GM12891 (cell line): ENCODE data around the gene SIPA1L3.

Experiments used
- DNase-seq: peaks from one replicate; pipeline ENCODE4 v3.0.0; 2011; ENCODE audit warnings: low spot score; ENCODE audit not compliant: insufficient read length
- FAIRE-seq: peaks from 2 replicates; lab custom pipeline; 2011; peaks lifted over from hg19 to GRCh38; lab: Jason Lieb, UNC
- PAX5 ChIP-seq: IDR thresholded peaks from 2 replicates; pipeline ENCODE4 v1.6.1; 2011; ENCODE audit warnings: low read length, moderate library complexity, mild to moderate bottlenecking; ENCODE audit not compliant: insufficient read depth, severe bottlenecking
- POLR2A ChIP-seq: IDR thresholded peaks from 2 replicates; pipeline ENCODE4 v1.6.1; 2011; ENCODE audit warnings: low read depth, low read length, control low read depth
- POLR2AphosphoS5 ChIP-seq: IDR thresholded peaks from 2 replicates; pipeline ENCODE4 v1.6.1; 2011; ENCODE audit warnings: low read depth, low read length, control low read depth
- POU2F2 ChIP-seq: IDR thresholded peaks from 2 replicates; pipeline ENCODE4 v1.6.1; 2011; ENCODE audit warnings: low read depth, mild to moderate bottlenecking, control low read depth, low read length, moderate library complexity
- SPI1 ChIP-seq: IDR thresholded peaks from 2 replicates; pipeline ENCODE4 v1.6.1; 2011; ENCODE audit warnings: low read depth, low read length, control low read depth
- TAF1 ChIP-seq: IDR thresholded peaks from 2 replicates; pipeline ENCODE4 v1.6.1; 2011; ENCODE audit warnings: low read depth, low read length, control low read depth

SIPA1L3 gene

DNA sequence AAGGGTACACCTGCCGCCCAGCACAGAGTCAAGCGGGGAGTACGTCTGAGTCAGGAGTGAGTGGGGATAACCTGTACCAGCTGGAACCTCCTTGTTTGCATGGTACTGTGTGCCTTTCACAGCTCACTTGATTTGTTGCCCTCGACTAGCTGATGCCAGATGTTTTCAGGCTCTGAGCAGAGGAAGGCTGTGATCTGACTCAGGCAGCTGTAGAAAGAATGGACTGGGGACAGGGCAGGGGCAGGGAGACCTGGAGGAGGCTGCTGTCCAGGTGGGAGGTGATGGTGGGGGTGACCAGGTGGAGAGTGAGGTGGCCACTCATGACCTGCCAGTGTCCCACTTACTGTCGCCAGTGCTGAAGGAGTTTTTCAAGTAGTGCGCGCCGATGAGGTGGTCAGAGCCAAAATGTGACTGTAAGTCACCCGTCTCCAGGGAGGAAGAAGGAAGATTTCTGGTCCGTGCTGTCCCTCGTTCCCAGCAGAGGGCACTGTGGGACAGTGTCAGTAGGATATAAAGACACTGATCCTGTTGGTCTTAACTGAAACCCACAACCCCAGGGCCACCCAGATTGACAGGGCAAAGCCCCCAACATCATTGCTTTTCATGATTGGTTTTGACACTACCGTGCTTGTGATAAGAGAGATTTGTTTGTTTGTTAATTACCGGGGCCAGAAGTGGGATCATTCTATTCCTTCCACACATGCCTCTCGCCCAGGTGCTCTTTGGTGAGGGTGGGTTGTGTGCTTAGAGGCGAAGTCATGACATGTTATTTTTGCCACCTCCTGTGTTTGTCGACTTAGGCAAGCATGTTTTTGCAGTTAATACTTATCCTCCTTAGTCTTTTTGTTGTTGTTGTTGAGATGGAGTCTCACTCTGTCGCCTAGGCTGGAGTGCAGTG is 188.7 kb downstream of the SIPA1L3 start:
- FAIRE-seq (peak; percentile 65), DNase-seq (peak; percentile 42)
- TF ChIP-seq PAX5 (no peak), SPI1 (peak; percentile 24; the same call in 1 of the 2 replicates)

DNA sequence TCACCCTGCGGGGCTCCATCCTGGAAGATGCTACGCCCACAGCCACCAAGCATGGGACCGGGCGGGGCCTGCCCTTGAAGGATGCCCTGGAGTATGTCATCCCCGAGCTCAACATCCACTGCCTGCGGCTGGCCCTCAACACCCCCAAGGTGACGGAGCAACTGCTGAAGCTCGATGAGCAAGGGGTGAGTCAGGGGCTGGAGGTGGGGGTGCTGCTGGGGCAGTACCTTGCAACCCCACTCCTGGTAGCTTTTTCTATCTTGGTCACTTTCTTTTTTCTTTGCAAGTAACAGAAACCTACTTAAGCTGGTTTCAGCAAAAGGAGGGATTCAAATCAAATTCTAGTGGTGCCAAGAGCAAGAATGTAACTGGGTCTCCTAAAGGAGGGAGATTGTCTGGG is 193.0 kb downstream of the SIPA1L3 start:
- FAIRE-seq (no peak), DNase-seq (no peak)
- TF ChIP-seq TAF1, result no peak
- TF ChIP-seq POU2F2, result no peak
- TF ChIP-seq SPI1, result no peak
- no peak for TF ChIP-seq POLR2A
- TF ChIP-seq POLR2AphosphoS5, result no peak
- TF ChIP-seq PAX5, result no peak

DNA sequence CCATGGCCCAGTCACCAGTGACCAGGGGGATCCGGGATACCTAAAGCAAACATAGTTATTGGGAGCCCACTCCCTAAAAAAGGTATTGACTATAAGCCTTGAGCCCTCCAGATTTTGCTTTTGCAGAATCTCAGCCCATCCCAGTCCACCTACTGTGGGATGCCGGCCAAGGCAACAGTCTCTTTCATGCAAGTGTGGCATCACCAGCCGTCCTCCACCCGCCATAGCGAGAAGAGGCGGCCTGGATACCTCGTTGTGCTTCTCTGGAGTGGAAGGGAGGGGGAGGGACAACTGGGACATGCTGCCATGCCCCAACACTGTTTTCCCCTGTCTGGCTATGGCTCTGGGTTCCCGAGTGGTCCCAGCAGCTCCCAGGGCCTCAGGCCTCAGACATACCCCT is 193.6 kb downstream of the SIPA1L3 start:
- DNase-seq, result no peak
- TF ChIP-seq PAX5, result no peak
- no peak for TF ChIP-seq SPI1
- TF ChIP-seq POLR2A, result no peak
- no peak for TF ChIP-seq POLR2AphosphoS5
- no peak for TF ChIP-seq TAF1
- no peak for TF ChIP-seq POU2F2
- FAIRE-seq, result no peak

DNA sequence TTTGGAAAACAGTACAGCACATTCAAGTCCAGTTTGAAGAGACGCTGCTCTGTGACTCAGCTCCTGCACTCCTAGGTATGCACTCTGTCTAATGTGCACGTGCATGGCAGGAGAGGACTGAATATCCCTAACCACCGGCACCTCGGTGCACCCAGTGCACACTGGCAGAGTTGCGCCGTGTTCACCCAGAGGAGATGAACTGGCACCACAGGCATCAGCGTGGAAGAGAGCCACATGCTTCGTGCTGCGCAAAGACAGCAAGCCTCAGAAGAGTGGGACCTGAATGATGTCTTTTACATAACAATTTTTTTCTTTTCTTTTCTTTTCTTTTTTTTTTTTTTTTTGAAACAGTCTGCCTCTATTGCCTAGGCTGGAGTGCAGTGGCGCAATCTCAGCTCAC is 194.7 kb downstream of the SIPA1L3 start:
- FAIRE-seq, result no peak
- no peak for DNase-seq
- TF ChIP-seq POLR2AphosphoS5 (no peak), SPI1 (no peak), POLR2A (no peak), TAF1 (no peak), PAX5 (no peak), POU2F2 (no peak)

DNA sequence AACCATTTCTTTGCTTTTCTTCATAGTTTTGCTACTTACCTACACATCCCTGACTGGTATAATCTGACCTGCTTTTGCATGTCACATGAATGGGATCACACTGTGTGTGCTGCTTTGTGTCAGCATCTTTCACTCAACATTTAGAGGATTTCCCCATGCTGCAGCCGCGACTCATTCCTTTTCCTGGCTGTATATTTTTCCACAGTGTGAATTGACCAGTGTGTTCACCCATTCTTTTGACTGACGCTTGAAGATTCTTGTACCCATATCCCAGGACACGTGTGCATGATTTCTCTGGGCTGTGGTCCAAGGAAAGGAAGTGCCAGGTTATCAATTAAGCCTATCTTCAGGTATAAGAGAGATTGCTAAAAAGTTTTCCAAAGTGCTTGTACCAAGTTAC is 198.6 kb downstream of the SIPA1L3 start:
- peak; percentile 23 for FAIRE-seq

DNA sequence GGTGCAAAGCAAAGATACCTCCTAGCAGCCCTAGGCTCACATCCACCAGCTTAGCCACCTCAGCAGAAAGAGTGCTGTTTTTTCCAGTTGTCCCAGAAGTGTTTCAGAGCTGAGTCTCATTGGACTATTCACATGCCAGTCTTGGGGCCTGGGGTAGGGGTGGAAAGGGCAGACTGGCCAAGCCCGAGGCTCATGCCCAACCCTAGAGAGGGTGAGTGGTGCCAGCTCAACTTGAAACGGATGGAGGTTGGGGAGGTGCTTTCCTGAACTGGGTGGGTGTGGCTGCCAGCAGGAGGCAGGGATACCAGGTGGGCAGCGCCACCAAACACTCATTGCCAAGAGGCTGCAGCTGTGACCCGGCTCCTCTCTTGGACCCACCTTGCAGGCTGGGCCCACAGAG is 200.1 kb downstream of the SIPA1L3 start:
- TF ChIP-seq PAX5 (no peak), POU2F2 (no peak), POLR2AphosphoS5 (no peak), SPI1 (no peak)
- FAIRE-seq, result no peak

More for the DNA sequence above, 198.6 kb downstream of the SIPA1L3 start:
- no peak for DNase-seq
- TF ChIP-seq POLR2AphosphoS5, result no peak
- no peak for TF ChIP-seq SPI1
- no peak for TF ChIP-seq POLR2A
- TF ChIP-seq POU2F2, result no peak
- no peak for TF ChIP-seq TAF1
- TF ChIP-seq PAX5, result no peak

DNA sequence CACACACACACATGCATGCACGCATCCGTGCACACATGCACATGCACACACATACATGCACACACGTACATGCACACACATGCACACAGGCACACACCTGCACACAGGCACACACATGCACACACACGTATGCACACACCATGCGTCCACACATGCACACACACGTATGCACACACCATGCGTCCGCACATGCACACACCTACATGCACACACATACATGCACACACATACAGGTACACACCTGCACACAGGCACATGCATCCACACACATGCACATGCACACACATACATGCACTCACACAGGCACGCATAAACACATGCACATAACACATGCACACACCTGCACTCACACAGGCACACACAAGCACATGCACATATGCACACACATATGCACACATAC is 204.9 kb downstream of the SIPA1L3 start:
- FAIRE-seq, result peak; percentile 72
- no peak for TF ChIP-seq PAX5
- TF ChIP-seq POU2F2, result no peak
- TF ChIP-seq TAF1, result no peak
- no peak for TF ChIP-seq POLR2A
- no peak for TF ChIP-seq SPI1
- TF ChIP-seq POLR2AphosphoS5, result no peak
- DNase-seq, result no peak

More for the DNA sequence above, 200.1 kb downstream of the SIPA1L3 start:
- no peak for DNase-seq

DNA sequence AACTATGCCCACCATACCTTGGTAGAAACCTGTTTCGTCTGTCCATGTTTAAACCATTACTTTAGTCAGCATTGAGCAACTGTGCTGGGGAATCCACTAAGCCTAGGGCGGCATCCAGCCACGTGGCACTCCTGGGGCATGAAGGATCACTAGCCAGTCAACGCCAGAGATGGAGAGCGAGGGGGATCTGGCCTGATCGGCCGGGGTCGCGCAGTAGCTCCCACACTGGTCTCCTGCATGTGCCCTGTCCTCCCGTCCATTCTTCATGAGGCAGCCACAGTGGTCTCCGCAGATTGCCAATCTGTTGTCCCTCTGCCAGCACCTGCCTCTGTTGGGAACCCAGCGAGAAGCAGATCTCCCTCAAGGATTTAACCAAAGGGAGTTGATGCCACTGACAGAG is 207.6 kb downstream of the SIPA1L3 start:
- DNase-seq (no peak), FAIRE-seq (no peak)
- TF ChIP-seq PAX5 (no peak), POLR2A (no peak), SPI1 (no peak), TAF1 (no peak)

DNA sequence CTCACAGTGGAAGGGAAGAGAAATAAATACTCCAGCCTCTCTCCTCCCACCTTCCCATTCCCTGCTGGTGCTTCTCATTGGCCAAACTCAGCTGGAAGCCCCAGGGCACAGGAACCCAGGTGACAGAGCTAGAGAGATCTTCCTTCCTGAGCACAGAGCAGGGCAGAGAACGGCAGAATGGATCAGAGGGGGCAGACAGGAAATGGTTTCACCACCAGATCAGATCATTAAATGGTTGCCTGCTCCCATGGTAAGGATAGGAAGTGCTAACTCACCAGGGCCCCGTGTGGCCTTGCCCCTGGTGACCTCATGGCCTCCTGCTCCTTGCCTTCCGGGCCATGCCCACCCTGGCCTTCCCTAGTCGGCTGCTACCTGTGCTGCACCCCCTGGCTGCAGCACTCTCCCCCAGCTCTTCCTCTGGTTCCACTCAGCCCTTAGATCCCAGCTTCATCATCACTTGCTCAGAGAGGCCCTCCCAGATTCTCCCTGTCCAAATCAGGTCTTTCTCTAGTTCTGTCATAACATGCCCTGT is 208.3 kb downstream of the SIPA1L3 start:
- no peak for TF ChIP-seq TAF1
- no peak for TF ChIP-seq PAX5
- no peak for TF ChIP-seq POLR2A
- TF ChIP-seq SPI1, result no peak
- no peak for TF ChIP-seq POLR2AphosphoS5
- TF ChIP-seq POU2F2, result no peak
- DNase-seq, result no peak
- FAIRE-seq, result no peak
